Fibroblast of skin of back (primary cell): Measurements from ENCODE around the gene DNAJC12.
A peak's percentile ranks its signal among the peaks of the same experiment; 100 is the strongest.
"Not testable (repeated sequence)": the region's sequence is repeated elsewhere in the genome, so short reads cannot be mapped to it uniquely, and the experiment has no call there.

Experiments
- DNase-seq: peaks from one replicate; pipeline ENCODE4 v3.0.0-alpha.2; 2013

The DNAJC12 gene

GRCh38 chr10:67839511-67839910 is 1.5 kb upstream of the DNAJC12 start:
- not testable (repeated sequence) for DNase-seq

GRCh38 chr10:67836972-67837371 is 1.0 kb downstream of the DNAJC12 start:
- DNase-seq, result no peak

DNA sequence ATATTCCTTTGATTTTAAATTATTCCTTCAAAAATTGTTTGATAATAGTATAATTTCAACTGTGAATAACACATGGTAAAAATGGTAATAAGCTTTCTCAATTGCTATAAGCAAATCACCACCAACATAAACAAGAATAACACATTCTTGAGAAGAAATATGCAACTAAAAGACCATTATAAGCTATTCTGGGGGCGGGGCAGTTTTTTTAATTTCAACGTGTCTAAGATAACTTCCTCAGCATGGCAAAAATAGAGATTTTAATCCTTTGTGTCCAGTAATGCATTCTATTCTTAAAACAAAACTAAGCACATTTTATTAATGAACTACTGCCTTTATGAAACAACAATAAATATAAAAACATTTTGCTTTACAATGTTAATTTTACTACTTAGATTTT is 1.5 kb downstream of the DNAJC12 start:
- DNase-seq, result no peak

DNA sequence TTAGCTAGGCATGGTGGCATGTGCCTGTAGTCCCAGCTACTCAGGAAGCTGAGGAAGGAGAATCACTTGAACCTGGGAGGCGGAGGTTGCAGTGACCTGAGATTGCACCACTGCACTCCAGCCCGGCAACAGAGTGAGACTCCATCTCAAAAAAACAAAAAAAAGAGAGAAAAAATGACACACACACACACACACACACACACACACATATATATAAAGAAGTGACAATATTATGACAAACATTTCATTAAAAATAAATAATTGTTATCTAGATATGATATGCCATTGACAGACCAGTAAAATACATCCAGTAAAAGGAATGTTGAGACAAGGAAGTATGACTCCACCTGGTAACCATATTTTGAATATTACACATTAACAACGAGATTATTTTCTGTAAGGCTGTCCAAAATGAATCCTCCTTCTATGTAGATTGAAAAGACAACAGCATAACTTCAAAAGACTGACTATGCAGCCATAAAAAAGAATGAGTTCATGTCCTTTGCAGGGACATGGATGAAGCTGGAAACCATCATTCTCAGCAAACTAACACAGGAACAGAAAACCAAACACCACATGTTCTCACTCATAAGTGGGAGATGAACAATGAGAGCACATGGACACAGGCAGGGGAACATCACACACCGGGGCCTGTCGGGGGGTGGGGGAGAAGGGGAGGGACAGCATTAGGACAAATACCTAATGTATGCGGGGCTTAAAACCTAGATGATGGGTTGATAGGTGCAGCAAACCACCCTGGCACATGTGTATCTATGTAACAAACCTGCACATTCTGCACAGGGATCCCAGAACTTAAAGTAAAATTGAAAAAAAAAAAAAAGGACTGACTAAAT is 2.2 kb downstream of the DNAJC12 start:
- peak; percentile 8 for DNase-seq

GRCh38 chr10:67834375-67834774 is 3.6 kb downstream of the DNAJC12 start:
- no peak for DNase-seq

DNA sequence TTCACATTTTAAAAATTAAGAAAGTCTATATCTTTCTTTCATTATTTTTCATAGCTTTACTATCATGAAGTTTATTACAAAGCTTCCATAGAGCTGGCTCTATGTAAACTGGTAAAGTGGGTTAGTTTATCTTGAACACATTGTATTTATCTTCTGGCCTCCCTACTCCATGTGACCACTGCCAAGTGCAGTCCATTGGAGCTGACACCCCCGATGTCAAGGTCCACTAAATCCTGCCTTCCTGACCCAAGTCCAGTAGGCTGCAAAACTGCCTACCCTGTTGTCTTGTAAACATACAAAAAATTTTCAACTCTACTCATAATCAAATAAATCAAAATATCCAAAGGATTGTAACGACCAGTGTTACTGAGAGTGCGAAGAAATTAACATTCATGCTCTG is 10.2 kb downstream of the DNAJC12 start:
- DNase-seq, result no peak

DNA sequence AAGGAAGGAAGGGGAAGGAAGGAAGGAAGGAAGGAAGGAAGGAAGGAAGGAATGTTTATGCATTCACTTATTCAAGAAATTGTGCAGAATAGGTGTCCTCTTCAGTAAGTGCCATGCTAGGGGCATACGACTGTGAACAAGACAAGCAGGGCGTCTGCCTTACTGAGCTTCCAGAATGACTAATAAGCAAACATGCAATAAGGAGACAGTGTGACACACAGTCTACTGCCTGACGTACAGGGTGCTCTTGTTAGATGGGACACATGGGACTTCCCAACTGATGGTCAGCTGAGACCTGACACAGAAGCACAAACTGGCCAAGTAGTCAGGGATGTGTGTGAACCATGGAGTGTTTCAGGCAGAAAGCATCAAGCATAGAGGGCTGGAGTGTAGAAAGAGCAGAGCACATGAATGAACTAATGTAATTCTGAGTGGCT is 18.2 kb downstream of the DNAJC12 start:
- peak; percentile 62 for DNase-seq

- DNase-seq, result peak; percentile 65
Observed at GRCh38 chr10:67818323-67818722, 19.7 kb downstream of the DNAJC12 start.

- no peak for DNase-seq
Observed at GRCh38 chr10:67816719-67817118, 21.3 kb downstream of the DNAJC12 start.

- DNase-seq, result peak; percentile 13
Observed at GRCh38 chr10:67815571-67816059, 22.4 kb downstream of the DNAJC12 start.

DNA sequence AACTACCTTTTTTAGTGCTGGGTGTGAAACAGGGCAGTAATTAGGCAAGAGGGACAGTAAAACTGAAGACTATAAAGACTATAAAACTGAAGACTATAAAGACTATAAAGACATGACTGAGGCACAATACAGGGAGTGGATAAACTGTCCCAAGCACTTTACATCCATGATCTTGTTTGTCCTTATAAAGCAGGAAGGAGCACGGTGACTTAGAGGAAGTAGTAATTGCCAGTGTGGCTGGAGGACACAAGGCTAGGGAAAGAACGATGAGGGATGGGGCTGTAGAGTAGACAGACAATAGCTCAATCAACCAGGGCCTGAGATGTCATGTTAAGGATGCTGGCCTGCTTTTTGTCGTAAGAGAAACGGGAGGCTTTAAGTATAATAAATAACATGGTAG is 26.0 kb downstream of the DNAJC12 start:
- DNase-seq, result no peak

DNA sequence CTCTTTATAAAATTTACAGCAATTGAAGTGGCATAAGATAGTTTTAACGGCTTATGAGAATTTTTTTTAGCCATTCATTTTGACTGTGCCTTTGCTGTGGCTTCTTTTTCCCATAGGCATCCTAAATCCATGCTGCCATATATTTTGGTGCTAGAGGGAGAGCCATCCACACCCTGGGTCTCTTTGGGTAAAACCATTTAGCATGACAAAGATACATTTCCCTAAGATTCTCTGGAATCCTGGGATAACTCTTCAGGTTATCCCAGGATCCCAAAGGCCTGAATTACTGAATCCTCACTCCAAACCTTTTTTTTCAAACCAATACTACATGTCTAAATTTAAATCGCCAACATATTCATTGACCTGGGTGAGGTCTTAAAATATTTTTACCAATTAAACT is 28.9 kb downstream of the DNAJC12 start:
- DNase-seq, result no peak

- DNase-seq, result no peak
Observed at GRCh38 chr10:67808704-67809103, 29.3 kb downstream of the DNAJC12 start.

- no peak for DNase-seq
Observed at GRCh38 chr10:67807855-67808456, 30.0 kb downstream of the DNAJC12 start.

DNA sequence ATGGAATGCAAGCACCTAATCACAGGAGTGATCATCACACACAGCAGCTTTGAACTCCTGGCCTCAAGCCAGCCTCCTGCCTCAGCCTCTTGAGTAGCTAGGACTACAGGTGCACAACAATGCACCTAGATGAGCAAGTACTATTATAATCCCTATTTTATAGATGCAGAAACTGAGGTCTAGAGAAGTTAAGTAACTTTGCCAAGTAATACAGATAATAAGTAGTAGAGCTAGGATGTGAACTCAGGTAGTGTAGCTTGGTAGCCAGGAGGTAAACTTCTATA is 33.7 kb downstream of the DNAJC12 start:
- no peak for DNase-seq

DNA sequence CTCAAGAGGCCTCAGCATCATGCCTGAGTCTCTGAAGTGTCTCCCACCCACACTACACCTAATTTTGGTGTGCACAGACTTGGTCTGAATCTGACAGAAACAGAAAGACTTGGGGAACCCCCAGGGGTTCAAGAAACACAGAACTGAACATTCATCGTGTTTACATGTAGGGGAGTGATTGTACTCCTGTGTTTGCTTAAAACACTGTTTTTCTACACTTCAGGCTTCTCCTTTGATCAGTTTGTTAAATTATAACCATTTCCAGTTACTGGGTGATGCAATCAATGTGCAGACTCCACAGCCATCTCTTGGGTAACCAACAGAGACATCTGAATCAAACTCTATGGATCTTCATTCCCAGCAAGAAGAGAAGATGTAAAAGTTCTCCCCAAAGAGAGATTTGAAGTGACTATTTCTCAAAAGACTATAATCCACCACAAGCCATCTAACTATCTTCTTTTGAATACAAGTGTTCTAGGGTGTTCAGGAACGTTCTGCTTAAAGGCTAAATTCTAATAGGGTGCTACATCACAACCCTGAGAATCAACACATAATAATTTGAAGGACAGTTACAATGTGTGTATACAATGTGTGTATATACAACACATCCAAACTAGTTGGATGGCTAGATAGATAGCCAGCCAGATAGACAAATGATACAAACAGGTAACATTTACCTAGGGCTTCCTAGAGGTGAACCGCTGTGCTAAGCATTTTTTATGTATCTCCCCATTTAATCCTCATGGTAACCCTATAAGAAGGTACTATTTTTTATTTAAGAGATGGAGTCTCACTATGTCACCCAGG is 34.2 kb downstream of the DNAJC12 start:
- DNase-seq, result no peak

DNA sequence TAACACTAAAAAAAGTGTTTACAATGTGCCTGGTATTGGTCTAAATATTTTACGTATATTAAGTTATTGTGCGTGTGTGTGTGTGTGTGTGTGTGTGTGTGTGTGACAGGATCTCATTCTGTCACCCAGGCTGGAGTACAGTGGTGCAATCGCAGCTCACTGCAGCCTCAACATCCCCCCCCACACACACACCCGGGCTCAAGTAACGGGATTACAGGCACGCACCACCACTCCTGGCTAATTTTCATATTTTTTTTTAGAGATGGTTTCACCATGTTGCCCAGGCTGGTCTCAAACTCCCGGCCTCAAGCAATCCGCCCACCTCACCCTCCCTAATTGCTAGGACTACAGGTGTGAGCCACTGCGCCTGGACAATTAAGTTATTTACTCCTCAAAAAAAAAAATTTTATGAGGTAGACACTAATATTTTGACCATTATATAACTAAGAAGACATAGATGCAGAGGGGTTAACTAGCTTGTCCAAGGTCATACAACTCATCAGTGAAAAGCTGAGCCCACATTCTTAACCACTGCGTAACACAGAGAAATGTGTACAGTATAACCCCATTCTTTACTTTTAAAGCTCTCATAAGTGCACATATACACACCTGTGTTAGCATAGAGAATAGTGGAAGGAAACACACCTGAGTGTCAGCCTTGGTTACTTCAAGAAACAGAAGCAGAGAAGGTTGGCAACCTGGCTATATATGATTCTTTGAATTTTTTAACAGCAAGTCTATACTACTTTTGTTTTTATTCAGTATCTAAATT is 35.0 kb downstream of the DNAJC12 start:
- no peak for DNase-seq

GRCh38 chr10:67801118-67801517 is 36.9 kb downstream of the DNAJC12 start:
- no peak for DNase-seq

DNA sequence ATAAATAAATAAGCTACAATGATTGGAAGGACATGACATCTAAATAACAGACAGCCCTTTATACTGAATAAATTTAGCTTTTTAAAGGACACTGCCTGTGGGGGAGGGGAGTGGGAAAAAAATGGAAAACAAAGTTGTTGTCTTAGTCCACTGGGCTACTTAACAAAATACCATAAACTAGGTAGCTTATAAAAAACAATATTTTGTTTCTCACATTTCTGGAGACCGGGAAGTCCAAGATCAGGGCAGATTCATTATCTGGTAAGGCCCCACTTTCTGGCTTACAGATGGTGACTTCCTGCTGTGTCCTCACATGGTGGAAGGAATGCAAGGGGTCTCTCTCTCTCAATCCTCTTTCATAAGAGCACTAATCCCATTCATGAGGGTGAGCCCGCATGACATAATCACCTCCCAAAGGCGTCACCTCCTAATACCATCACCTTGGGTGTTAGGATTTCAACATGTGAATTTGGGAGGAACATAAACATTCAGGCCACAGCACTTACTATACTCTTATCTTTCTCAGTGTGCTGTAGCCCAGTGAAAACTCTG is 43.0 kb downstream of the DNAJC12 start:
- no peak for DNase-seq

DNA sequence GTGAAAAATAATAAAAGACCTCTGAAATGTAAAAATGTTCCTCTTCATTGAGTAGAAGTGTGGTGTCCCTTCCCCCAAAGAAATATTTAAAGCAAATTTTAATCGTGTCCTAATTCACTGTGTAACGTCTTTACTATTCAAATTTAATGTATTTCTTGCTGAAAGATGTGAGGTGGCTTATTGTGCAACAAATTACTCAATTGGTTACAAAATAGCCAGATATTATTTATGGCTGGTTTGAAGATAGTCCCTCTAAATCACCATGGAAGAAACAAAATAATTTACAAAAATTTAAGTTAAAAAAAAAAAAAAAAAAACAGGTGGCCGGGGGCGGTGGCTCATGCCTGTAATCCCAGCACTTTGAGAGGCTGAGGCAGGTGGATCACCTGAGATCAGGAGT is 43.7 kb downstream of the DNAJC12 start:
- DNase-seq, result no peak

GRCh38 chr10:67793313-67793712 is 44.7 kb downstream of the DNAJC12 start:
- no peak for DNase-seq

GRCh38 chr10:67792653-67793052 is 45.3 kb downstream of the DNAJC12 start:
- DNase-seq, result no peak
